ENCODE results near the gene SUMO3.

DNA sequence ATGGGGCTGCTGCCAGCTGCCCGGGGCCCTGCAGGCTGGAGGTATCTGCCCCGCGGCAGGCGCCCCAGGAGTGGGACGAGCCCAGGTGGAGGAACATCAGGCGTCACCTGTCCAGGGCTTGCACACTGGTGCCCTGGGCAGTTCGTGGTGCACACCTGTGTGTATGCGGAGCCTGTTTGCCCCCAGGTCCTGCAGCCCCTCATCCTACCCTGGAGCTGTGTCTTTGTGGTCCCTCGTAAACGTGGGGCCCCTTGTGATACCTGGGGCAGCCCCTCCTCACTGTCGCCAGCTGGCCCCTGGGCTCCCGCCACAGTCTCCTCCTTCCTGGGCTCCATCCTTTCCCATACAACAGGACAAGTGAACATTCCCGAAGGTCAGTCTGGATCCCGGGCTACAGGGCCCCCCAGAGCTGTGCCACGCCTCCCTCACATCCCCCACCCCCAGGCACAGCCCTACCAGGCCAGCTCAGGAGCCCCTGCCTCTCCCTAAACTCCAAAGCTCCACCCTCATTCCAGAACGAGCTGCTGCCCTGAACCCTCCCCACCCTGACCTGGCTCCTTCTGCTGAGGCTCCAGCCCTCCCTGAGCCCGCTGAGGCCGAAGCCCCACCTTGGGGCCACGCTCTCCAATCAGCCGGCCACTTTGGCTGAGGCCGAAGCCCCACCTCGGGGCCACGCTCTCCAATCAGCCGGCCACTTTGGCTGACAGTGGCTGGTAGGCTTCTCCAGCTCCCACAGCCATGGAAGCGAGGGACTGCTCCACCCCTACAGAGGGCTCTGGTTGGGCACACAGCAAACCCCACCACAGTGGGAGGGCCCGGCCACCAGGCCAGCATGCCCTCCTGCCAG, 58.9 kb downstream of the SUMO3 start:
- TF ChIP-seq, protein P1, sequence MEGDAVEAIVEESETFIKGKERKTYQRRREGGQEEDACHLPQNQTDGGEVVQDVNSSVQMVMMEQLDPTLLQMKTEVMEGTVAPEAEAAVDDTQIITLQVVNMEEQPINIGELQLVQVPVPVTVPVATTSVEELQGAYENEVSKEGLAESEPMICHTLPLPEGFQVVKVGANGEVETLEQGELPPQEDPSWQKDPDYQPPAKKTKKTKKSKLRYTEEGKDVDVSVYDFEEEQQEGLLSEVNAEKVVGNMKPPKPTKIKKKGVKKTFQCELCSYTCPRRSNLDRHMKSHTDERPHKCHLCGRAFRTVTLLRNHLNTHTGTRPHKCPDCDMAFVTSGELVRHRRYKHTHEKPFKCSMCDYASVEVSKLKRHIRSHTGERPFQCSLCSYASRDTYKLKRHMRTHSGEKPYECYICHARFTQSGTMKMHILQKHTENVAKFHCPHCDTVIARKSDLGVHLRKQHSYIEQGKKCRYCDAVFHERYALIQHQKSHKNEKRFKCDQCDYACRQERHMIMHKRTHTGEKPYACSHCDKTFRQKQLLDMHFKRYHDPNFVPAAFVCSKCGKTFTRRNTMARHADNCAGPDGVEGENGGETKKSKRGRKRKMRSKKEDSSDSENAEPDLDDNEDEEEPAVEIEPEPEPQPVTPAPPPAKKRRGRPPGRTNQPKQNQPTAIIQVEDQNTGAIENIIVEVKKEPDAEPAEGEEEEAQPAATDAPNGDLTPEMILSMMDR (IDR thresholded peaks at IDR 0.05; ENCODE audit: extremely low read depth in 1 of 2, insufficient read depth in 1 of 2, low read depth in 1 of 2, low read length in 2 of 2), result no peak
- TF ChIP-seq POLR2A (IDR thresholded peaks at IDR 0.05; ENCODE audit: low read depth, low read length) (no peak), JUN (IDR thresholded peaks at IDR 0.05; ENCODE audit: borderline replicate concordance, insufficient read depth, insufficient read length, low read depth) (no peak), EZH2 (IDR thresholded peaks at IDR 0.05; ENCODE audit: borderline replicate concordance, low read depth, low read length, severe bottlenecking) (no peak), POLR2AphosphoS5 (IDR thresholded peaks at IDR 0.05; ENCODE audit: insufficient read depth, low read depth, low read length) (no peak), GATA2 (IDR thresholded peaks at IDR 0.05; ENCODE audit: insufficient read depth, insufficient read length, low read depth, low read length) (no peak), MYC (IDR thresholded peaks at IDR 0.05; ENCODE audit: low read depth, low read length) (no peak), FOS (IDR thresholded peaks at IDR 0.05; ENCODE audit: borderline replicate concordance, insufficient read depth, low read length) (no peak)
- TF ChIP-seq, protein P2, sequence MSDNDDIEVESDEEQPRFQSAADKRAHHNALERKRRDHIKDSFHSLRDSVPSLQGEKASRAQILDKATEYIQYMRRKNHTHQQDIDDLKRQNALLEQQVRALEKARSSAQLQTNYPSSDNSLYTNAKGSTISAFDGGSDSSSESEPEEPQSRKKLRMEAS (IDR thresholded peaks at IDR 0.05; ENCODE audit: insufficient read depth, insufficient read length), result no peak

Measured in endothelial cell of umbilical vein (primary cell).